HepG2 (cell line): ENCODE measurements around the gene USP7. TPM values are rescaled to one million over a fixed set of nuclear protein-coding genes. Genes with fewer than 3 reads are reported as not detected.
A peak's percentile ranks its signal among the peaks of the same experiment; 100 is the strongest.

Source experiments
- KDM1A ChIP-seq: IDR thresholded peaks from 2 replicates; pipeline ENCODE4 v1.6.1; 2016; ENCODE audit warnings: missing compliant biosample characterization
- NAIF1 ChIP-seq: sonication (generic); formaldehyde crosslinking; IDR thresholded peaks from 2 replicates; pipeline ENCODE4 v1.5.0; 2020; ENCODE audit warnings: mild to moderate bottlenecking, missing genetic modification reagents, borderline replicate concordance
- SALL1 ChIP-seq: sonication (generic); formaldehyde crosslinking; IDR thresholded peaks from 2 replicates; pipeline ENCODE4 v1.8.0; 2022; ENCODE audit warnings: mild to moderate bottlenecking, missing genetic modification reagents
- ZNF615 ChIP-seq: sonication (generic); formaldehyde crosslinking; IDR thresholded peaks from 2 replicates; pipeline ENCODE4 v1.5.0; 2020; ENCODE audit warnings: mild to moderate bottlenecking, missing genetic modification reagents, borderline replicate concordance
- polyA plus RNA-seq, 8 experiments: library from polyadenylated mRNA; depleted of rRNA in 3 of 8; stranded (reverse) in 7 of 8; unstranded in 1 of 8; fragments of >200 nt; fragmentation: Illumina TruSeq in 4 of 8; extraction: Trizol in 4 of 8; gene quantifications; 2 replicates each; pipeline versions ENCODE4 v1.2.1 to v1.2.3, GENCODE V29; 2011 to 2016; ENCODE audit warnings: low read depth in 4 of 8, missing spikeins in 1 of 8, mixed read lengths in 1 of 8; ENCODE audit not compliant: insufficient read depth in 1 of 8
- total RNA-seq, 5 experiments: library from RNA; depleted of rRNA; stranded (reverse); fragments of >200 nt; fragmentation: Illumina TruSeq; extraction: Trizol; gene quantifications; 2 replicates each; pipeline ENCODE4 v1.2.3, GENCODE V29; 2016; ENCODE audit warnings: low read depth in 1 of 5
- TF ChIP-seq, protein P1 (sequence below): sonication (generic); formaldehyde crosslinking; IDR thresholded peaks from 2 replicates; pipeline ENCODE4 v1.4.0; 2020; ENCODE audit warnings: mild to moderate bottlenecking, missing genetic modification reagents
- TF ChIP-seq, protein P2 (sequence below): IDR thresholded peaks from 2 replicates; pipeline ENCODE4 v1.6.1; 2016; ENCODE audit warnings: low read depth, missing genetic modification reagents, missing compliant biosample characterization

Gene USP7
- total and polyA plus RNA-seq, 2 of the 13 experiments (the other 11 are each of a cell fraction or from before 2014, with no cell fraction given) = 52.5 to 173 TPM

DNA sequence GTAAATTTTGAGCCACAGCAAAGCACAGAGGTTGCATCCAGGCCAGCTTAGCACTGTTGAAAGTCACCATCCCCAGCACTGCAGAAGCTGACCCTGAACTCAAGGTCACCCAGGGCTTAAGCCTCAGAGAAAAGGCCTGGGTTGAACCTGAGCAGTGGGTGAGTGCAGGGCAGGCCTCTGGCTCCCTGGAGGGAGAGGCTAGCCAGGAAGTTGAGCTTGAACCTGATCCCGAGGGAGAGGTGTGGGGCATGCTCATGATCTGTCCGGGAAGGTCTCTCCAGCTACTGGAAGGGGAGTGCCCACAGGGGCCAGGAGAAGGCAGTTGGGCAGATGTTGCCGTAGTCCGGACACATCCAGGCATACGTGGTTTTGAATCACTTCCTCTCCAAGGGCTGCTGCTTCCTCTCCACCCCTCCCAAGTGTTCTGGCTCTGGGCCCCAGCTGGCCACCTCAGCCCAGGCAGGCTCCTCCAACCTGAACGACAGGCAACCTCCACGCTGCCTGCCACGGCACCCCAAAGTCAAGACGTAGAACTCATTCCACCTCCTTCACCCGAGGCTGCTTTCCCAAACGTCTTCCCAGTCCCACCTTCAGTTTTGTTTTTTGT is 113.3 kb downstream of the USP7 start (continued):
- TF ChIP-seq, protein P1, sequence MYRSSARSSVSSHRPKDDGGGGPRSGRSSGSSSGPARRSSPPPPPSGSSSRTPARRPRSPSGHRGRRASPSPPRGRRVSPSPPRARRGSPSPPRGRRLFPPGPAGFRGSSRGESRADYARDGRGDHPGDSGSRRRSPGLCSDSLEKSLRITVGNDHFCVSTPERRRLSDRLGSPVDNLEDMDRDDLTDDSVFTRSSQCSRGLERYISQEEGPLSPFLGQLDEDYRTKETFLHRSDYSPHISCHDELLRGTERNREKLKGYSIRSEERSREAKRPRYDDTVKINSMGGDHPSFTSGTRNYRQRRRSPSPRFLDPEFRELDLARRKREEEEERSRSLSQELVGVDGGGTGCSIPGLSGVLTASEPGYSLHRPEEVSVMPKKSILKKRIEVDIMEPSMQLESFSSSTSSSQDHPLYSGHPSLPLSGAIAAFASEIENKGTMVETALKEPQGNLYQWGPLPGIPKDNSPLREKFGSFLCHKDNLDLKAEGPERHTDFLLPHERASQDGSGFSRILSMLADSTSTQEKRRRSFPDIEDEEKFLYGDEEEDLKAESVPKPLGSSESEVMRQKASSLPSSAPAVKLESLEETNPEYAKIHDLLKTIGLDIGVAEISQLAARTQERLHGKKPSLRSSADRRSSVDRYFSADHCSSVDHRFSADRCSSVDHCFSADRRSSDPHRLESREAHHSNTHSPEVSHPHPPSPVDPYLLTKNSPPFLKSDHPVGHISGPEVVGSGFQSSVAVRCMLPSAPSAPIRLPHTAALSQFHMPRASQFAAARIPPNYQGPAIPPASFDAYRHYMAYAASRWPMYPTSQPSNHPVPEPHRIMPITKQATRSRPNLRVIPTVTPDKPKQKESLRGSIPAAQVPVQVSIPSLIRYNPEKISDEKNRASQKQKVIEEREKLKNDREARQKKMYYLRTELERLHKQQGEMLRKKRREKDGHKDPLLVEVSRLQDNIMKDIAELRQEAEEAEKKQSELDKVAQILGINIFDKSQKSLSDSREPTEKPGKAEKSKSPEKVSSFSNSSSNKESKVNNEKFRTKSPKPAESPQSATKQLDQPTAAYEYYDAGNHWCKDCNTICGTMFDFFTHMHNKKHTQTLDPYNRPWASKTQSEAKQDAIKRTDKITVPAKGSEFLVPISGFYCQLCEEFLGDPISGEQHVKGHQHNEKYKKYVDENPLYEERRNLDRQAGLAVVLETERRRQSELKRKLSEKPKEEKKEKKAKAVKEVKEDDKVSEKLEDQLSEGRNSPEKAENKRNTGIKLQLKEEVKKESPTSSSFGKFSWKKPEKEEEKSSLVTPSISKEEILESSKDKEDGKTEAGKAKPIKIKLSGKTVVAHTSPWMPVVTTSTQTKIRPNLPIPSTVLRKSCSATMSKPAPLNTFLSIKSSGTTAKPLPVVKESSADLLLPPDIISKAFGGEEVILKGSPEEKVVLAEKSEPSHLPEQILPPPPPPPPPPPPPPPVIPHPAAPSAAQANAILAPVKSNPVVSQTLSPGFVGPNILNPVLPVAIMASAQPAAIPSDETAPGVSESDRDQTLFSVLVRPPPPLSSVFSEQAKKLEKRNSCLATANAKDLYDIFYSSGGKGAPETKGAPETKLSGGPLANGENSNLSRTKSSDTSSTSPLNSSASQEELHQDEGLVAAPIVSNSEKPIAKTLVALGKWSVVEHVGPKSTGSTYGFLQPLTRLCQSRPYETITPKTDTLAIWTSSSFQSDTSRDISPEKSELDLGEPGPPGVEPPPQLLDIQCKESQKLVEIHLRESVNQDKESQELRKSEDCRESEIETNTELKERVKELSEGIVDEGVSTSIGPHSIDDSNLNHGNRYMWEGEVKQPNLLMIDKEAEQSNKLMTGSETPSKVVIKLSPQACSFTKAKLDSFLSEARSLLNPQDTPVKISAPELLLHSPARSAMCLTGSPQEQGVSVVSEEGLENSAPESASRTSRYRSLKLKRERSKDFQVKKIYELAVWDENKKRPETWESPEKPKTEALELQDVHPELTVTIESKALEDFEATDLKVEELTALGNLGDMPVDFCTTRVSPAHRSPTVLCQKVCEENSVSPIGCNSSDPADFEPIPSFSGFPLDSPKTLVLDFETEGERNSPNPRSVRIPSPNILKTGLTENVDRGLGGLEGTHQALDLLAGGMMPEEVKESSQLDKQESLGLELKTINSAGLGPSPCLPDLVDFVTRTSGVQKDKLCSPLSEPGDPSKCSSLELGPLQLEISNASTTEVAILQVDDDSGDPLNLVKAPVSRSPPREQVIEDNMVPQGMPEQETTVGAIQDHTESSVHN (CRISPR knock-in tag) = peak; percentile 95
- TF ChIP-seq ZNF615 (CRISPR knock-in tag) (no peak), KDM1A (CRISPR knock-in tag) (peak; percentile 51; the same call in 1 of the 2 replicates), NAIF1 (CRISPR knock-in tag) (peak; percentile 60; the same call in 1 of the 2 replicates), SALL1 (CRISPR knock-in tag) (peak; percentile 92)
- TF ChIP-seq, protein P2, sequence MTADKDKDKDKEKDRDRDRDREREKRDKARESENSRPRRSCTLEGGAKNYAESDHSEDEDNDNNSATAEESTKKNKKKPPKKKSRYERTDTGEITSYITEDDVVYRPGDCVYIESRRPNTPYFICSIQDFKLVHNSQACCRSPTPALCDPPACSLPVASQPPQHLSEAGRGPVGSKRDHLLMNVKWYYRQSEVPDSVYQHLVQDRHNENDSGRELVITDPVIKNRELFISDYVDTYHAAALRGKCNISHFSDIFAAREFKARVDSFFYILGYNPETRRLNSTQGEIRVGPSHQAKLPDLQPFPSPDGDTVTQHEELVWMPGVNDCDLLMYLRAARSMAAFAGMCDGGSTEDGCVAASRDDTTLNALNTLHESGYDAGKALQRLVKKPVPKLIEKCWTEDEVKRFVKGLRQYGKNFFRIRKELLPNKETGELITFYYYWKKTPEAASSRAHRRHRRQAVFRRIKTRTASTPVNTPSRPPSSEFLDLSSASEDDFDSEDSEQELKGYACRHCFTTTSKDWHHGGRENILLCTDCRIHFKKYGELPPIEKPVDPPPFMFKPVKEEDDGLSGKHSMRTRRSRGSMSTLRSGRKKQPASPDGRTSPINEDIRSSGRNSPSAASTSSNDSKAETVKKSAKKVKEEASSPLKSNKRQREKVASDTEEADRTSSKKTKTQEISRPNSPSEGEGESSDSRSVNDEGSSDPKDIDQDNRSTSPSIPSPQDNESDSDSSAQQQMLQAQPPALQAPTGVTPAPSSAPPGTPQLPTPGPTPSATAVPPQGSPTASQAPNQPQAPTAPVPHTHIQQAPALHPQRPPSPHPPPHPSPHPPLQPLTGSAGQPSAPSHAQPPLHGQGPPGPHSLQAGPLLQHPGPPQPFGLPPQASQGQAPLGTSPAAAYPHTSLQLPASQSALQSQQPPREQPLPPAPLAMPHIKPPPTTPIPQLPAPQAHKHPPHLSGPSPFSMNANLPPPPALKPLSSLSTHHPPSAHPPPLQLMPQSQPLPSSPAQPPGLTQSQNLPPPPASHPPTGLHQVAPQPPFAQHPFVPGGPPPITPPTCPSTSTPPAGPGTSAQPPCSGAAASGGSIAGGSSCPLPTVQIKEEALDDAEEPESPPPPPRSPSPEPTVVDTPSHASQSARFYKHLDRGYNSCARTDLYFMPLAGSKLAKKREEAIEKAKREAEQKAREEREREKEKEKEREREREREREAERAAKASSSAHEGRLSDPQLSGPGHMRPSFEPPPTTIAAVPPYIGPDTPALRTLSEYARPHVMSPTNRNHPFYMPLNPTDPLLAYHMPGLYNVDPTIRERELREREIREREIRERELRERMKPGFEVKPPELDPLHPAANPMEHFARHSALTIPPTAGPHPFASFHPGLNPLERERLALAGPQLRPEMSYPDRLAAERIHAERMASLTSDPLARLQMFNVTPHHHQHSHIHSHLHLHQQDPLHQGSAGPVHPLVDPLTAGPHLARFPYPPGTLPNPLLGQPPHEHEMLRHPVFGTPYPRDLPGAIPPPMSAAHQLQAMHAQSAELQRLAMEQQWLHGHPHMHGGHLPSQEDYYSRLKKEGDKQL (CRISPR knock-in tag) = peak; percentile 77
